Measurements from ENCODE around the gene SAMD8. TPM values are rescaled to one million over a fixed set of nuclear protein-coding genes. Genes with fewer than 3 reads are reported as not detected.

Gene SAMD8
- total and polyA plus RNA-seq, 2 of the 8 experiments (the other 6 are each of a cell fraction or from before 2014, with no cell fraction given): 11.7 to 20.9 TPM

GRCh38 chr10:75226095-75226494 is 114.6 kb downstream of the SAMD8 start:
- peak overlapping the region; percentile 72; the same call in 1 of the 2 replicates for H2BK5ac ChIP-seq (ENCODE audit: low read depth, low read length)
- H4K8ac ChIP-seq (ENCODE audit: extremely low read depth, insufficient read depth, low read length): no peak overlapping the region
- H4K20me1 ChIP-seq (replicated peaks in 1 of 2; ENCODE audit: control insufficient read depth in 1 of 2, insufficient read depth in 2 of 2, low read length in 2 of 2): peaks cover 3 to 10% of the 10 kb centered on the region in 2 experiments
- no peak overlapping the region for H3K56ac ChIP-seq (replicated peaks; ENCODE audit: insufficient read length, low read depth, low read length)
- H4K5ac ChIP-seq (ENCODE audit: insufficient read length, low read depth, low read length): no peak overlapping the region
- no peak overlapping the region for H3K18ac ChIP-seq (ENCODE audit: extremely low read depth, low read length)
- no peaks in the 10 kb centered on the region for H3K23me2 ChIP-seq (ENCODE audit: low read depth, low read length)
- H3K27ac ChIP-seq (ENCODE audit: low read depth, low read length): peak overlapping the region; percentile 53; the same call in 1 of the 2 replicates
- FAIRE-seq (no peak), DNase-seq (ENCODE audit: low read depth in 1 of 2, low spot score in 2 of 2) (no peak)
- peak overlapping the region; percentile 45 to 53 for H3K4me2 ChIP-seq (ENCODE audit: insufficient read depth in 1 of 2, low read depth in 2 of 2, low read length in 2 of 2)
- H2AFZ ChIP-seq (ENCODE audit: low read length): no peak overlapping the region
- H3K27me3 ChIP-seq (replicated peaks in 1 of 4; ENCODE audit: control insufficient read depth in 3 of 4, extremely low read depth in 1 of 4, insufficient read depth in 3 of 4, low read length in 3 of 4): no peaks in the 10 kb centered on the region
- H2BK120ac ChIP-seq (replicated peaks; ENCODE audit: low read depth, low read length): no peak overlapping the region
- ChIA-PET CTCF (ENCODE audit: partially characterized antibody) (interaction anchor here (0.6 to 18.9 kb wide), 4 partner anchors 18 to 120 kb away, joined by 3 to 209 read pairs (median 66); partner anchors contain the start of gene VDAC2), POLR2A (ENCODE audit: partially characterized antibody) (interaction anchor here (0.6 to 27.6 kb wide), 5 partner anchors 8 to 101 kb away, joined by 3 to 801 read pairs (median 79); partner anchors contain the start of genes COMTD1 and VDAC2)
- H3K4me1 ChIP-seq (replicated peaks in 1 of 4; ENCODE audit: control insufficient read depth in 3 of 4, insufficient read depth in 4 of 4, low read length in 3 of 4): peaks cover 14 to 42% (median 32%) of the 10 kb centered on the region in 4 experiments
- no peak overlapping the region for H4K91ac ChIP-seq (replicated peaks; ENCODE audit: insufficient read length, low read length)
- H3K14ac ChIP-seq (ENCODE audit: insufficient read length): no peak overlapping the region
- no peaks in the 10 kb centered on the region for H3K9me3 ChIP-seq (ENCODE audit: insufficient read depth in 2 of 2, low read depth in 1 of 2, low read length in 1 of 2)
- TF ChIP-seq TCF12 (IDR thresholded peaks at IDR 0.05; ENCODE audit: low read depth, low read length) (no peak), SP2 (IDR thresholded peaks at IDR 0.05; ENCODE audit: low read length) (no peak), POLR2AphosphoS5 (IDR thresholded peaks at IDR 0.05; ENCODE audit: low read depth, low read length) (no peak), SRF (IDR thresholded peaks at IDR 0.05; ENCODE audit: low read depth, low read length) (no peak), NANOG (IDR thresholded peaks at IDR 0.05; ENCODE audit: insufficient read depth, low read depth, low read length, poor library complexity, severe bottlenecking) (no peak), YY1 (IDR thresholded peaks at IDR 0.05; ENCODE audit: low read depth, low read length) (no peak), KDM4A (IDR thresholded peaks at IDR 0.05; ENCODE audit: low read depth, low read length, severe bottlenecking) (no peak), GTF2F1 (IDR thresholded peaks at IDR 0.05; ENCODE audit: borderline replicate concordance, low read depth, low read length) (no peak), SIX5 (IDR thresholded peaks at IDR 0.05; ENCODE audit: low read depth, low read length) (no peak), RAD21 (IDR thresholded peaks at IDR 0.05 in 1 of 2, conservative IDR thresholded peaks at IDR 0.05 in 1 of 2; ENCODE audit: low read depth in 2 of 2, low read length in 2 of 2) (no peak), RNF2 (IDR thresholded peaks at IDR 0.05; ENCODE audit: borderline replicate concordance, low read depth, low read length, missing control alignments, poor library complexity, severe bottlenecking) (no peak)
- TF ChIP-seq, protein P1, sequence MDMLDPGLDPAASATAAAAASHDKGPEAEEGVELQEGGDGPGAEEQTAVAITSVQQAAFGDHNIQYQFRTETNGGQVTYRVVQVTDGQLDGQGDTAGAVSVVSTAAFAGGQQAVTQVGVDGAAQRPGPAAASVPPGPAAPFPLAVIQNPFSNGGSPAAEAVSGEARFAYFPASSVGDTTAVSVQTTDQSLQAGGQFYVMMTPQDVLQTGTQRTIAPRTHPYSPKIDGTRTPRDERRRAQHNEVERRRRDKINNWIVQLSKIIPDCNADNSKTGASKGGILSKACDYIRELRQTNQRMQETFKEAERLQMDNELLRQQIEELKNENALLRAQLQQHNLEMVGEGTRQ (IDR thresholded peaks at IDR 0.05; ENCODE audit: low read length): no peak
- H2BK12ac ChIP-seq (ENCODE audit: low read depth, low read length): peak overlapping the region; percentile 4; the same call in 1 of the 2 replicates
- no peak overlapping the region for H2BK15ac ChIP-seq (ENCODE audit: low read length)
- peak overlapping the region in 1 of 4 experiments; percentile 5; a peak in 1 of 8 replicates for H3K4me3 ChIP-seq (ENCODE audit: extremely low read depth in 1 of 4, insufficient read depth in 2 of 4, low read depth in 3 of 4, low read length in 4 of 4)
- H2AK5ac ChIP-seq (ENCODE audit: low read depth, low read length): peak overlapping the region; percentile 55; the same call in 1 of the 2 replicates
- 96% methylated on average over 2 of the region's 2 CpGs; no CpG with 5 or more reads in 1 of the 2 experiments for WGBS, 2 experiments (ENCODE audit: extremely low coverage in 1 of 2, insufficient coverage in 1 of 2, insufficient read length in 1 of 2, insufficient replicate concordance in 2 of 2, low coverage in 1 of 2, low lambda C conversion rate in 2 of 2, missing lambda C conversion rate in 1 of 2)
- no peak overlapping the region for H3K9ac ChIP-seq (replicated peaks in 1 of 4; ENCODE audit: extremely low read depth in 1 of 4, low read depth in 3 of 4, low read length in 3 of 4)
- H3K23ac ChIP-seq (ENCODE audit: insufficient read length): no peak overlapping the region
- peaks cover 6 to 65% of the 10 kb centered on the region in 2 experiments for H3K79me2 ChIP-seq (ENCODE audit: control insufficient read depth in 1 of 2, insufficient read depth in 2 of 2, low read length in 2 of 2)
- no peak overlapping the region for H3K4ac ChIP-seq (replicated peaks; ENCODE audit: insufficient read length, low read depth, low read length)
- peaks cover 4% of the 10 kb centered on the region; the same call in 1 of the 2 replicates for H3K79me1 ChIP-seq (ENCODE audit: low read depth, low read length)
- H2BK20ac ChIP-seq (ENCODE audit: low read length): no peak overlapping the region
- H3K36me3 ChIP-seq (ENCODE audit: control insufficient read depth in 2 of 4, insufficient read depth in 4 of 4, low read length in 3 of 4): peaks cover 7 to 72% (median 30%) of the 10 kb centered on the region in 4 experiments

Measured in H1 (cell line).